HuH-7.5 (cell line): ENCODE measurements around the gene PRR12.

Experiments
- DNase-seq: peaks from one replicate; pipeline ENCODE4 v3.0.0; 2011; ENCODE audit warnings: low spot score

Gene PRR12

DNA sequence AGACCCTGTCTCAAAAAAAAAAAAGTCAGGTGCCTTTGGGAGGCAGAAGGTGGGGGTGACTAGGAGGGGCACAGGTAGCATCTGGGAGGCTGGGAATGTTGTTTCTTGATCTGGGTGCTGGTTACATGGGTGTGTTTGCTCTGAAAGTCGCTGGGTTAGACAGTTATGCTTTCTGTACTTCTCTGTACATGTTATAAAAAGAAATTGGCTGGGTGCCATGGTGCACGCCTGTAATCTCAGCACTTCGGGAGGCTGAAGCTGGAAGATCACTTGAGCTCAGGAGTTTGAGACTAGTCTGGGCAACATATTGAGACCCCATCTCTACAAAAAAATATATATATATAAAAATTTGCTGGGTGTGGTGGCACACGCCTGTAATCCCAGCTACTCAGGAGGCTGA is 25.7 kb upstream of the PRR12 start:
- no peak for DNase-seq

DNA sequence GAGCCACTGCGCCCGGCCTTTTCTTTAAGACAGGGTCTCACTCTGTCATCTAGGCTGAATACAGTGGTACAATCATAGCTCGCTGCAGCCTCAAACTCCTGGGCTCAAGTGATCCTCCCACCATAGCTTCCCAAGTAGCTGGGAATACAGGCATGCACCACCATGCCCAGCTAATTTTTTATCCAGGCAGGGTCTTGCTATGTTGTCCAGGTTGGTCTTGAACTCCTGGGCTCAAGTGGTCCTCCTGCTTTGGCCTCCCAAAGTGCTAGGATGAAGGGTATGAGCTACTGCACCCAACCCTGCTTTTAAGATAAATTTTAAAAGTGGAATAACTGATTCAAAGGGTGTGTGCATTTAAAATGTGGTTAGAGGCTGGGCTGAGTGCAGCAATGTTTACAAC is 24.7 kb upstream of the PRR12 start:
- DNase-seq = no peak

DNA sequence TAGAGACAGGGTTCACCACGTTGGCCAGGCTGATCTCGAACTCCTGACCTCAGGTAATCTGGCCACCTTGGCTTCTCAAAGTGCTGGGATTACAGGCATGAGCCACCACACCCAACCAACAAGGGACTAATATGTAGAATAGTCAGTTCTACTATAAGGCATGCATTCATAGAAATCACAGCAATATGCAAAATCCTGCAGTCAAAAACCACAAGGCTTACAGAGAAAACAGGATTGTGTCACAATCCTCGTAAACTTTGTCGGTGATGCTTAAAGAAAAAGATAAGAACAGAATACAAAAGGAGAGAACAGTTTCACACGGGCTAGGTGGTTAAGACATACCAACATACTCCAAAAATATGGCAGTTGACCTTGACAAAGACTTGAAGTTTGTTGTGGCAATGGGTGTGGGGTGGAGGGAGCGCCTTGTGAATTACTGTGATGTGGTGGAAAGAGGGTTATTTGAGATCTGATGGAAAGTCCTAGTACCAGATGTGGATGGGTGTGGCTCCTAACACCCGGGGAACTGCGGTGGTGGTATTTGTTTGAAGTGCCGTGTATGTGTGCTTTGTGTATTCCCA is 23.0 kb upstream of the PRR12 start:
- no peak for DNase-seq

DNA sequence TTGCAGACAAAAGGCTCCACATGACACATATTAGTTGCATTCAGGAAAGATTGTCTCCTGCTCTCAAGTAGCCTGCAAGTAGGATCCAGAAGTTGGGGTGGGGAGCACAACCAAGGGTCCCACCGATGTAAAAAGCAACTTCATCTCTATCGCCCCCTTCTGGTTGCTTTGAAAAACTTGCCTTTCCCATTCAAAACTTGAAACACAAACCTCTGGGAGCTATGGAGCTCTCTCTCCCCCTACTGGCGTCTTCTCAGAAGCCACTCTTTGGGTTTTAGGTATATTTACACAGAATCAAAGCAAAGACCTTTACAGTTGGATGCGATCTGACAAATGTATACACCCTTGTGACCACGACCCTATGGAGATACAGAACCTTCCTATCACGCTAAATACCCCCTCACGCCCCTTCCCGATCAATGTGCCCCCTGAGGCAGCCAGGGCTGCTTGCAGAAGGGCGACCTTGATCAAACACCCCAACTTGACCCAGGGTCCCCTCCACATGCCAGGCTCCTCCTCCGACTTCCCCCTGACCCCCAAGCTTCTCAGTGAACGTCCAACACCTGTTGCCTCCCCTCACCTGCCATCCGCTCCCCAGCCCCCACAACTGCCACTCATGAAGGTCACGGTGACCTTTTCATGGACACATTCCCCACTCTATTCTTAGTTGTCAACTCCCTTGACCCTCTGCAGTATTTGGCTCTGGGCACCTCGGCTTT is 20.7 kb upstream of the PRR12 start:
- DNase-seq = peak; percentile 85

DNA sequence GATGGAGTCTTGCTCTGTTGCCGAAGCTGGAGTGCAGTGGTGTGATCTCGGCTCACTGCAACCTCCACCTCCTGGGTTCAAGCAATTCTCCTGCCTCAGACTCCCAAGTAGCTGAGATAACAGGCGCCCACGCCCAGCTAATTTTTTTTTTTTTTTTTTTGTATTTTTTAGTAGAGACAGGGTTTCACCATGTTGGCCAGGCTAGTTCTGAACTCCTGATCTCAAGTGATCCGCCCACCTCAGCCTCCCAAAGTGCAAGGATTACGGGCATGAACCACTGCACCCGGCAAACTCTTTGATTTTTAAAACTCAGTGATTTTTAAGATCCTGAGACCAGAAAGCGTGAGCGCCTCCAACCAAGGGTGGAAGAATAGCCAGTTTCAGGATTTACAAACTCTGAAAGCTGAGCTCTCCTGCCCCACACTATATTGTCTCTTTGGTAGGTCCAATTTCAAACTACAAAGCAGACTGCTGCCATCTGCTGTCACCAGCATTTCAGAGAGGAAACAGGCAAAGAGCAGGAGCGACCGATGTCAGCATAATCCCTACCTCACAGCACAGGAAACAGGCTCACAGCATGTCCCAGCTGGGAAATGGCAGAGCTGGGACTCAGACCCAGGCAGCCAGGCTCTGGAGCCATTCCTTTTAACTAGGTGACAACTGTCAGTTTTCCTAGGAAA is 19.8 kb upstream of the PRR12 start:
- DNase-seq = no peak

DNA sequence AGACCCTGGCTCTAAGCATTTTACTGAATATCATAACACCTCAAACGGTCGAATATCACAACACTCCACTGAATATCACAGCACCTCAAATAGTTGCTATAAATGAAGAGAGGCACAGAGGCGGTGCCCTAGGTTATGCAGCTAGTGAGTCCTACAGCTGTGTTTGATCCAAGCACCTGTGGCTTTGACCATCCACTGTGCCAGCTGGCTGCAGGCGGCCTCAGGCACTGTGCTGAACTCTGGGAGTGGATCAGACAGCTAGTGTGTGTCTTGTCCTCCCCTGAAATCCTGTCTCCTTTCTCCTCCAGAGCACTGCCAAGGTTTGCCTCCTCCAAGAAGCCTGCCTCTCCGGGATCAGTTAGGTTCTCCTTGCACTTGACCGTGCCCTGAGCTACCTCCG is 18.0 kb upstream of the PRR12 start:
- DNase-seq = no peak

DNA sequence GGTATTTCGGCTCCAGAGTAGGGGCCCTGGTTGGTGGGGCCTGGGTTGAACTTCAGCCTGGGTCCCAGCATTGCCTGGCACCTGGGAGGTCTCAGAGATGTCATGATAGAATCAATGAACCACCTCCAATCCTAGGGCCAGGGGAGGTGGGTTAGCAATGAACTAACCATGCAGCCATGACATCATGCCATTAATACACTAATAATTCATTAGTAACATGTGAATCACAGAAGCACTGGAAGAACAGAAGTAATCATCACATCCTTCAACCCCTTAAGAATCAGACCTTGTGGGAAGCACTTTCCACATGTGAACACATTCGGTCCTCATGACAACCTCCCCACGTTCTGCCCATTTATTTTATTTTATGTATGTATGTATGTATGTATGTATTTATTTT is 17.6 kb upstream of the PRR12 start:
- no peak for DNase-seq

DNA sequence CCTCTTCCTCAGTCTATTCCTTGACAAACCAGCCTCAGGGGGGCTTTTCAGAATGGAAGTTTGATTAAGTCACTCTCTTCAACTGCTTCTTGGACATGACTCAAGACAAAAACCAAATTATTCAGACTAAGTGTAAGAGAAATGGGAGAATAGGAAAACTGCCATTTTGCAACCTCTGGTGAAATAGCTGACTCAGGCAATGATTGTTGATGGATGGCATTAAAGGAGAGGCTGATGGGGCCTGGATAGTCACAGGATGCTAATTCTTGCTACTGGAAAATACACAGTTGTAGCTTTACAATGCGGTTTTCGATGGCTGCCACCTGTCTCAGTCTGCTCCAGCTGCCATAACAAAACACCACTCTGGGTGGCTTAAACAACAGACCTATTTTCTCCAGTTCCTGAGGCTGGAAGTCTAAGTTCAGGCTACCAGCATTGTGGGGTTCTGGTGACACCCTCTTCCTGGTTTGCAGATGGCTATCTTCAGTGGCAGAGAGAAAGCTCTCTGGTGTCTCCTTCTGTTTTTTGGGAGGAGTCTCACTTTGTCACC is 16.7 kb upstream of the PRR12 start:
- DNase-seq = no peak

DNA sequence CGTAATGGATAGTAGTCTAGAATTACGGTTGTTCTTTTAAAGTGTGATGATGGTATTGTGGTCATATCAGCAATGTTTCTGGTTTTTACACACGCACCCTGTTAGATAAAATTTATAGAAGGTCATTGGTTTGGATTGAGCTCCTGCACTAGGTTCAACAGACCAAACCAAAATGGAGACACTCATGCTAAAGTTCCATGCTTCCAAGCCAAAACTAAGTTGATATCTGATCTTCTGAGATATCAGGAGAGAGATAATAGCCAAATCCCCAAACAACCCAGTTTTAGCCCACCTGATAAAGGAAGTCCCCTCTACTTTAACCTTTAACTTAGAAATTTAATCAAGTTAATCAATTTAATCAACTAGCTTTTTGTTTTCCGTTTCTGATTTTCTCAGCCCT is 11.8 kb upstream of the PRR12 start:
- no peak for DNase-seq

DNA sequence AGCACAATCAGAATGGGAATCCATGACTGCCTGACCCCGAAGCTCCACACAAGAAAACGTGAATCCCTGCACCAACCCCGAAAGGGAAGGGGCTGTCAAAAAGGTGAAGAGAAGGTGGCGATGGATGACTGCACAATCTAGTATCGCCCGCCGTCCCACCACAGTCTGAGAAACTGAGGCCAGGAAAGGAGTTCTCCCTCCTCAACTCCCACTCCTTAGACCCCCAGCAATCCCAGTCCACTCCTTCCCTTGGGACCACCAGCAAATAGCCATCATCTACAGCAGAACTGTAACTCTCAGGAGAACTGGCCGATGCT is 11.1 kb upstream of the PRR12 start:
- no peak for DNase-seq

DNA sequence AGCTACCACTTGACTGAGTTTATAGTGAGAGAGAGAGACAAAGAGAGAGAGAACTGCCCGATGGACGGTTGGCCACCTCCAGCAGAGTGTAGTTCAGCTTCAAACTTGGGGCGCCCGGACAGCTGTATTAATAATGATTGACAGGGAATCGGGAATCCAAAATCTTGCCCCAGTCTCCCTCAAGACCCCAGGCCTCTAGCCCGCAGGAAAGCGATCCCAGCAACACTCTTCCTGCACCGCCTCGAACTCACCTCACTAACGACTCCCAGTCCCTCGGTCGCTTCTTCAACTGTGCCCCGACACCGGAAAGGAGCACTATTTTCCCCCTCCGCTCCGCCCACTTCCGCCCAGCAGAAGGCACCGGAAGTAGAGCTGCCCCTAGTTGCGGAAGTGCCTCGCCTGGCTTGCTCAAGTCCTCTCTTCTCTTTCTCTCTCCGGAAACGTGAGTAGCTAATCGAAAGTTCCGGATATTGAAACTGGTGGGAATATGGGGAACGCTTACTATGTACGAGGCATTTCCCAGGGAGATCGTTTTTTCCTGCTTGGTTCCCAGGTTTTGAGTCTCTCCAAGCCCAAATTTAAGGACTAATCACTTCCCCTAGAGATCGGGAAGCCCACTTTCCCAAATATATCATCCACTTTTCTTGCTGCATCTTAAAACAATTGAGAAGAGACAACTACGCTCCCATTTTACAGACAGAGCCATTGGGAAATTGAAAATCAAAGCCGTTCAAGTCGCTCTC is 10.5 kb upstream of the PRR12 start, which contains the start of gene NOSIP:
NOSIP (minus strand) TSS at position 293 of the 743 bp plus-strand sequence. CDS start 19,865 bp downstream, outside the sequence.
- peak; percentile 79 for DNase-seq

DNA sequence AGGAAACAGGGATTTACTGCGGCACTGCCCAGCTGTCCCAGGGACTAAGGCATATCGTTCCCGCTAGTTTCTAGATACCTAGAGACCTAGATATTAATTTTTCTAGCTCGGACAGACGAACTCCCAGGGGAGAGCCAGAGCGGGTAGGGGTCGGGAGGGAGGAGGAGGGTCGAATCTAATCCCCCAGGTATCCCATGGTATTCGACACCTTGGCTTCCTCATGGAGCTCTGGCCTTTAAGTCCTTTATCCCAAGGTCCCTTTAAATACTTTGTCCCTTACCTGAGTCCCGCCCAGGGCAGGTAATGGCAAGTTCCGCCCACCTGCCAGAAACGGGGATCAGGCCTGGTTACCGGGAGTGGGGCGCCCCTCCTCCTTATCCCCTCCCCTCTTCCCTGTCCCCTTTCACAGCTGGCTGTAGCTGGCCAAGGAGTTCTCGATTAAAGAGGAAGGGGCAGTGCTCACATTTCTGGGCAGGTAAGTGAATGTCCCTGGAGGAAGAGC is 9.9 kb upstream of the PRR12 start, which contains the start of gene PRRG2:
PRRG2 (plus strand) TSS at position 310 of the 502 bp plus-strand sequence. CDS start 1,904 bp downstream, outside the sequence.
- DNase-seq = no peak

DNA sequence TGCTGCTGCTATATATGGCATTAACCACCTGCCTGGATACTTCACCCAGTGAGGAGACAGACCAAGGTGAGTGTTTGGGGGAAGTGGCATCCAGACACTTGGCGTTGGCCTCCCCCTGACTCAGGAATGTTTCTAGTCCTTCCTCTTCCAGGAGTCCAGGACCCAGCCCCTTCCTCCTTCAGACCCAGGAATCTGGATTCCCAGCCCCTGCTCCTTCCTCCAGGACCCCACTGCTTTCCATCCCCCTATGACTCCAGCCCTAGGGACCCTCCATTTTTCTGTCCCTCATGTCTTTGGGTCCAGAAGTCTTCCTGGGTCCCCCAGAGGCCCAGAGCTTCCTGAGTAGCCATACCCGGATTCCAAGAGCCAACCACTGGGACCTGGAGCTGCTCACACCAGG is 7.7 kb upstream of the PRR12 start:
- no peak for DNase-seq

DNA sequence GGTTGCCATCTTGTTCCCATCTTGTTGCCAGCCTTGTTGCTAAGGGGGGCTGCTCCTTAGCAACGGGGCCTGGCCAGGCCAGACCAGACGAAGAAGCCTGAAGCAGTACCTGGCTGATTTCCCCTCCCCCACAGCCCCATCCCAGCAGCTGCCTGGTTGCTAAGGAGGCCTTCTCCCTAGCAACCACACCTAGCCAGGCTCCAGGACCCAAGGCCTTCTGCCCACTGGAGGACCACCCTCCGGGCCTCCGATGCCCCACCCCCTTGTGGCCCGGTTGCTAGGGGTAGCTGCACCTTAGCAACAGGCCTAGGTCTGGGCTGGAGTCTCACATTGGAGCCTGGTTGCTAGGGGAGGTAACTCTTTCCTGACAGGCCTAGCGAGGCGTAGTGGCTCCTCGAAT is 6.0 kb upstream of the PRR12 start:
- DNase-seq = no peak

DNA sequence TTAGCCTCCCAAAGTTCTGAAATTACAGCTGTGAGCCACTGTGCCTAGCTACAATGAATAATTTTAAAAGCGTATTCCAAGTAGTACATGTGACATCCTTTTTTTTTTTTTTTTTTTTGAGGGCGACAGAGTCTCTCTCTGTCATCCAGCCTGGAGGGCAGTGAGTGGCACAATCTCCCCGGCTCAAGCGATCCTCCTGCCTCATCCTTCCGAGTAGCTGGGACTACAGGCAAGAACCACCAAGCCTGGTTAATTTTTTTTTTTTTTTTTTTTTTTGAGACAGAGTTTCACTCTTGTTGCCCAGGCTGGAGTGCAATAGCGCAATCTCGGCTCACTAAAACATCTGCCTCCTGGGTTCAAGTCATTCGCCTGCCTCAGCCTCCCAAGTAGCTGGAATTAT is 3.8 kb upstream of the PRR12 start:
- no peak for DNase-seq

DNA sequence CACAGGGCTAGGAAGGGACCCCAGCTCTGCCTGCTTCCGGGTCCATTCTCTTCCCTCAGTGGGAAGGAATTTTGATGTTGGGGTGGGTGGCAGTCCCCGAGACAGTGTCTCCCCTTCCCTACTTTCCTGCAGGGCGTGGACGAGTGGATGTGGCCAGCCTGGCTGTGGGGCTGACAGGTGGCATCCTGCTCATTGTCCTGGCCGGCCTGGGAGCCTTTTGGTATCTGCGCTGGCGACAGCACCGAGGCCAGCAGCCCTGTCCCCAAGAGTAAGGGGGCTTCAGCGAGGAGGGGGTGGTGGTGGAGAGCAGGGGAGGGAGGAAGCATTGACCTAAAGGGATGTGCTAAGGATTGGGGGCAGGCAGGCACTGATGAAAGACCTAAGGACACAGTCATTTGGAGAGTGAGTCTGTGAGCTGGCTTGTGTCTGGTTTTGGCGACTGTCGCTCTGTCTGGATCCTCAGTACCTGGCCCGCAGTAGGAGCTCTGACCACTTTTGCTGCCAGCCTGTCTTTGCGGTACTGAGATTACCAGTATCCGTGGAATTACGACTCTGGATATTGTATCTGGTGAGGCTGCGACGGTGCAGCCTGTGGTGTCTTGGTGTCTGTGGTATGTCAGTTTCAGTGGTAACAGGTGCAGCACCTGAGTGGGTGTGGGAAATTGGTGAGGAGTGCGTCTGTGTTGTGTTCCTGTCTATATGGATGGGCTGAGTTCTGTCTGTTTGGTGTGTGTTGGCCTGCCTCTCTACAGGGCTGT is 2.4 kb upstream of the PRR12 start:
- DNase-seq = no peak

DNA sequence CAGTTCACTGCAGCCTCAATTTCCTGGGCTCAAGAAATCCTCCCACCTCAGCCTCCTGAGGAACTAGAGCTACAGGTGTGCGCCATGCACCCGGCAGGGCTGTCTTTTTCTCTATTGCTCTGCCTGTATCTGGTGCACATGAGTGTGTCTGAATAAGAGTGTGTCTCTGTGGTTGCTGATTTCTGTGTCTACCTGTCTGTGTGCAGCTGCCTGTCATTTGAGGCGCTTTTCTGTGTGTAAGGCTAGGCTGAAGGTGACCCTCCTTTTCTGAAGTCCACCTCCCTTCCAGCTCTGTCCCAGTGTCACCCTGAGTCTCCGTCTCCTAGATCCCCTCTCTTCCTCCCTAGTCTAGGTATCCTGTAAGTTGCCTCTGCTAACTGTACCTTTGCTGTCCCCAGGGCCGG is 1.5 kb upstream of the PRR12 start:
- no peak for DNase-seq

DNA sequence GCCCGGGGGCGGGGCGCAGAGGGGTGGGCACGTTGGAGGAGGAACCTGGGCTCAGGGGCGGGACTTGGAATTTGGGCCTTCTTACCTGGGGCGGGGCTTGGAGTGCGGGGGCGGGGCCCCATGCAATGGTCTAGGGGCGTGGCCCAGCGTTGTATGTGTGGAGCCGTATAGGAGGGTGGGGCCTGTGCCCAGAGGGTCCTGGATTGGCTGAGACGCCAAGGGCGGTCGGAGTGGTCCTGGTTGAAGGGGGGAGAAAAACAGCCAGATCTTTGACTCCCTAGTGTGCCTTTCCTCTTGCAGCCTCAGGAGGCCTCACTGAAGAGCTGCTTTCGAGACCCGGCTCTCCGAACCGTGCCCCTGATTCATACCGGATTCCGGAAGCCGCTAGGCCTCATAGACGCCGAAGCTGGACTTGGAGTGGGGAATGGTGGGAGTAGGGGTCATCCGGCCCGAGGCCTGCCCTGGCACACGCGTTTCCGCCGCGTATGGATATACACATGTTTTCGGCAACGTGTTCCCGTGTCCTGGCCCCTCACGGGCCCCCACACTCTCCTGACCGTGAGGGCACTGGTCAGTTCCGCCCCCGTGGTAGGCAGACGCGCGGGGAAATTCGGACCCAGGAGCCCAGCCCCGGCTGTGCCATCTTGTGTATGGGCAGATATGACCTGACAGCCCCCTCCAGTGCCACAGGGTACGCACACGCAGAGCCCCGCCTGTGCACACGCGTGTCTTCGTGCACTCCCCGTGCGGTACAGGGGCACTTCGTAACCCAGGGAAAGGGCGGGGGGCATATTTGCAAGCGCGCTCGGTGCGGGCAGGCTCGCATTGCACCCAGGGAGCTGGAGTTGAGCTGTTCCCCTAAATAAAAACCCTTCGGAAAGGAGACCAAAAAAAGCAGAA is 661 bp upstream of the PRR12 start:
- peak; percentile 98 for DNase-seq

DNA sequence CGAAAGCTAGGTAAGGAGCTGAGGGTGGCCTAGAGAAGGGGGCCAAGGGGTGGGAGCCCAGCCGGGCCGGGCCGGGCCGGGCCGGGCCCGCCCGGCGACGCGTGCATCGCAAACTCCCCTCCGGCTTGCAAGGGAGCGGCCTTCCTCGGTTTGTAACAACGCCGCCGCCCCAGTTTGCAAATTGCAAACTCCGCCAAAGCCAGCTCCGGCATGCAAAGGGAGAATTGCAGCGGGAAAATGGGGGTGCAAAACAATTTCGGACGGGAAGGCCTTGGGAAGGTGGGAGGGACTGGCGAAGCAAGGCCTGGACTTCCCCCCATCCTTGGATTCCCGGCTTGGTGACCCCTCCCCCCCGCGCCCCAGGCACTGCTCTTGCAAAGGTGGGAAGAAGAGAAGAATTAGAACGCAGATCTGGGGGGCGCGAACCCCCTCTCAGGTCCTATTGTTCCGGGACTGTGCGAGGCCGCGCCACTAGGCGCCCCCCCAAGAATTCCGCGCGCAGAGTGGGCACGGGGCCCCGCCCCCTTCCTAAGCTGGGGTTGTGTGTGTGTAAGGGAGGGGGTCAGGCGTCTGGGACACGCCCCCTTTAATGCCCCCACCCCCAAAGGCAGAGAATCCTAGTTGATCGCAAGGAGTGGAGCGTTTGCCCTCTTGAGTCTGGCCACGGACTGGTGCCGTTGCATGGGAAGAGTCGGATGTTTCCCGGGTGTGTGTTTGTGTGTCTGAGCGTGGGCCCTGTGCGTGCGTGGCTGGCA is 926 bp downstream of the PRR12 start:
- DNase-seq = no peak
